HepG2 (cell line): ENCODE measurements around the gene SRCAP. TPM values are rescaled to one million over a fixed set of nuclear protein-coding genes. Genes with fewer than 3 reads are reported as not detected.

Experiments
- ATF6 ChIP-seq: sonication (generic); formaldehyde crosslinking; conservative IDR thresholded peaks from 2 replicates; pipeline ENCODE4 v1.4.0; 2020; ENCODE audit warnings: missing genetic modification reagents
- CENPT ChIP-seq: sonication (generic); formaldehyde crosslinking; IDR thresholded peaks from 2 replicates; pipeline ENCODE4 v1.8.0; 2022; ENCODE audit warnings: low read depth, mild to moderate bottlenecking, moderate library complexity, missing genetic modification reagents
- KLF16 ChIP-seq, 2 experiments: sonication (generic) in 1 of 2; formaldehyde crosslinking in 1 of 2; IDR thresholded peaks; 2 replicates each; pipeline versions ENCODE4 v1.6.1 to v1.8.0; 2016 to 2023; ENCODE audit warnings: missing genetic modification reagents in 2 of 2, missing compliant biosample characterization in 1 of 2
- MYPOP ChIP-seq: sonication (generic); formaldehyde crosslinking; IDR thresholded peaks from 2 replicates; pipeline ENCODE4 v1.8.1; 2023; ENCODE audit warnings: mild to moderate bottlenecking, moderate library complexity, missing genetic modification reagents
- RFXAP ChIP-seq: sonication (generic); formaldehyde crosslinking; IDR thresholded peaks from 2 replicates; pipeline ENCODE4 v1.4.0; 2020; ENCODE audit warnings: missing genetic modification reagents, borderline replicate concordance
- SNAPC5 ChIP-seq: sonication (generic); formaldehyde crosslinking; IDR thresholded peaks from 2 replicates; pipeline ENCODE4 v1.8.1; 2023; ENCODE audit warnings: mild to moderate bottlenecking, missing genetic modification reagents, borderline replicate concordance
- USF2 ChIP-seq, 2 experiments: sonication (generic) in 1 of 2; formaldehyde crosslinking in 1 of 2; IDR thresholded peaks; 2 replicates each; pipeline versions ENCODE4 v1.5.1 to v1.6.1; 2011 to 2020; ENCODE audit warnings: borderline replicate concordance in 1 of 2, low read depth in 1 of 2, low read length in 1 of 2, mild to moderate bottlenecking in 1 of 2, missing genetic modification reagents in 1 of 2, moderate library complexity in 1 of 2
- ZBTB10 ChIP-seq: sonication (generic); formaldehyde crosslinking; IDR thresholded peaks from 2 replicates; pipeline ENCODE4 v1.4.0; 2020; ENCODE audit warnings: missing genetic modification reagents, borderline replicate concordance
- ZNF256 ChIP-seq: sonication (generic); formaldehyde crosslinking; conservative IDR thresholded peaks from 2 replicates; pipeline ENCODE4 v1.4.0; 2020; ENCODE audit warnings: missing genetic modification reagents
- ZNF280D ChIP-seq: sonication (generic); formaldehyde crosslinking; IDR thresholded peaks from 2 replicates; pipeline ENCODE4 v1.5.1; 2020; ENCODE audit warnings: mild to moderate bottlenecking, missing genetic modification reagents
- ZSCAN31 ChIP-seq: sonication (generic); formaldehyde crosslinking; IDR thresholded peaks from 2 replicates; pipeline ENCODE4 v1.5.0; 2020; ENCODE audit warnings: low read depth, mild to moderate bottlenecking, missing genetic modification reagents
- ZUFSP ChIP-seq: sonication (generic); formaldehyde crosslinking; IDR thresholded peaks from 2 replicates; pipeline ENCODE4 v1.9.0; 2021; ENCODE audit warnings: missing genetic modification reagents, mild to moderate bottlenecking, borderline replicate concordance
- polyA plus RNA-seq, 8 experiments: library from polyadenylated mRNA; depleted of rRNA in 3 of 8; stranded (reverse) in 7 of 8; unstranded in 1 of 8; fragments of >200 nt; fragmentation: Illumina TruSeq in 4 of 8; extraction: Trizol in 4 of 8; gene quantifications; 2 replicates each; pipeline versions ENCODE4 v1.2.1 to v1.2.3, GENCODE V29; 2011 to 2016; ENCODE audit warnings: low read depth in 4 of 8, missing spikeins in 1 of 8, mixed read lengths in 1 of 8; ENCODE audit not compliant: insufficient read depth in 1 of 8
- total RNA-seq, 5 experiments: library from RNA; depleted of rRNA; stranded (reverse); fragments of >200 nt; fragmentation: Illumina TruSeq; extraction: Trizol; gene quantifications; 2 replicates each; pipeline ENCODE4 v1.2.3, GENCODE V29; 2016; ENCODE audit warnings: low read depth in 1 of 5

The SRCAP gene
- total and polyA plus RNA-seq, 2 of the 13 experiments (the other 11 are each of a cell fraction or from before 2014, with no cell fraction given): 4.9 to 9.0 TPM

GRCh38 chr16:30650369-30651123, 48.4 kb upstream of the SRCAP start, which contains the start of gene PRR14 (continued):
- TF ChIP-seq ZNF256 (CRISPR knock-in tag) (no peak), KLF16 (CRISPR knock-in tag; IDR thresholded peaks at IDR 0.05) (peak in 1 of 2 experiments; percentile 62; a peak in 1 of 4 replicates), SNAPC5 (0 out of 2 replicates have a peak, but pooled peaks have one; percentile 67), MYPOP (CRISPR knock-in tag) (peak; percentile 30; the same call in 1 of the 2 replicates), CENPT (CRISPR knock-in tag) (no peak), ATF6 (no peak), ZUFSP (CRISPR knock-in tag) (no peak), ZSCAN31 (CRISPR knock-in tag) (0 out of 2 replicates have a peak, but pooled peaks have one; percentile 36), USF2 (IDR thresholded peaks at IDR 0.05; ENCODE audit: low read depth, low read length) (no peak), USF2 (CRISPR knock-in tag; IDR thresholded peaks at IDR 0.05; ENCODE audit: borderline replicate concordance) (no peak), RFXAP (CRISPR knock-in tag) (0 out of 2 replicates have a peak, but pooled peaks have one; percentile 2), ZNF280D (CRISPR knock-in tag) (peak; percentile 33; the same call in 1 of the 2 replicates), ZBTB10 (no peak)
